HG02623 (cell line): ENCODE measurements around the gene HDHD2.
"Not testable (repeated sequence)": the region's sequence is repeated elsewhere in the genome, so short reads cannot be mapped to it uniquely, and the experiment has no call there.

Experiments used
- ATAC-seq: cut with Tn5 transposase; IDR thresholded peaks from one replicate; pipeline ENCODE4 v1.9.1; 2021; ENCODE audit warnings: moderate library complexity; ENCODE audit not compliant: unreplicated experiment

The HDHD2 gene

GRCh38 chr18:47150029-47150823, at the start of gene HDHD2:
TSS of gene HDHD2 (minus strand) at chr18:47150500. CDS start at chr18:47136439, 14,061 bp downstream.
- ATAC-seq = peak; percentile 90

- ATAC-seq = not testable (repeated sequence)
Measured at GRCh38 chr18:47195961-47196360, 45.7 kb upstream of the HDHD2 start.

- ATAC-seq = no peak
Measured at GRCh38 chr18:47191961-47192360, 41.7 kb upstream of the HDHD2 start.

GRCh38 chr18:47187721-47188120, 37.4 kb upstream of the HDHD2 start:
- no peak for ATAC-seq

GRCh38 chr18:47184419-47185050, 34.2 kb upstream of the HDHD2 start:
- no peak for ATAC-seq

GRCh38 chr18:47182156-47182555, 31.9 kb upstream of the HDHD2 start:
- not testable (repeated sequence) for ATAC-seq

- no peak for ATAC-seq
Measured at GRCh38 chr18:47180765-47181164, 30.5 kb upstream of the HDHD2 start.

GRCh38 chr18:47179520-47179919, 29.2 kb upstream of the HDHD2 start:
- no peak for ATAC-seq

- peak; percentile 87 for ATAC-seq
Measured at GRCh38 chr18:47175898-47176575, 25.7 kb upstream of the HDHD2 start, which contains the start of gene IER3IP1. TSS of gene IER3IP1 (minus strand) at chr18:47176364. CDS start at chr18:47176277, 87 bp downstream.

GRCh38 chr18:47175283-47175897, 25.1 kb upstream of the HDHD2 start:
- peak; percentile 16 for ATAC-seq

GRCh38 chr18:47174545-47175116, 24.3 kb upstream of the HDHD2 start:
- ATAC-seq = no peak

- no peak for ATAC-seq
Measured at GRCh38 chr18:47172476-47172875, 22.2 kb upstream of the HDHD2 start.

GRCh38 chr18:47168913-47169312, 18.6 kb upstream of the HDHD2 start:
- ATAC-seq = no peak

GRCh38 chr18:47168509-47168908, 18.2 kb upstream of the HDHD2 start:
- ATAC-seq = no peak

GRCh38 chr18:47166294-47166693, 16.0 kb upstream of the HDHD2 start:
- no peak for ATAC-seq

- ATAC-seq = peak; percentile 79
Measured at GRCh38 chr18:47163241-47163640, 12.9 kb upstream of the HDHD2 start.

- no peak for ATAC-seq
Measured at GRCh38 chr18:47160256-47160655, 10.0 kb upstream of the HDHD2 start.

GRCh38 chr18:47158404-47158803, 8.1 kb upstream of the HDHD2 start:
- ATAC-seq = not testable (repeated sequence)

GRCh38 chr18:47151439-47151838, 1.1 kb upstream of the HDHD2 start:
- ATAC-seq = no peak

GRCh38 chr18:47150824-47151366, 595 bp upstream of the HDHD2 start:
- ATAC-seq = peak; percentile 6
